ENCODE measurements around the gene COX19.
"Not testable (repeated sequence)": the region's sequence is repeated elsewhere in the genome, so short reads cannot be mapped to it uniquely, and the experiment has no call there.

GRCh38 chr7:943793-944192 is 31.6 kb downstream of the COX19 start:
- TF ChIP-seq CTCF, POLR2A, POLR2AphosphoS5, EP300 (IDR thresholded peaks at IDR 0.05): not testable (repeated sequence)
